Activated CD8-positive, alpha-beta T cell treated with anti-CD3 and anti-CD28 coated beads for 36 hours (primary cell): Measurements from ENCODE around the gene TMEM156. TPM values are rescaled to one million over a fixed set of nuclear protein-coding genes. Genes with fewer than 3 reads are reported as not detected.
A peak's percentile ranks its signal among the peaks of the same experiment; 100 is the strongest.

Source experiments
- ATAC-seq: fragments of 200-7000 bp; cut with Tn5 transposase; one replicate; pipeline ENCODE4 v1.10.0; 2021; ENCODE audit warnings: mild to moderate bottlenecking, moderate library complexity
- CTCF ChIA-PET: fragments of 350-600 bp; sonication (Branson Sonifier 250); formaldehyde crosslinking; loops from one replicate; lab custom pipeline; 2021; ENCODE audit warnings: antibody characterized with exemption; lab: Charles Lee
- POLR2A ChIA-PET: fragments of 350-600 bp; sonication (Branson Sonifier 250); formaldehyde crosslinking; loops from one replicate; lab custom pipeline; 2021; ENCODE audit warnings: antibody characterized with exemption; lab: Charles Lee
- DNase-seq: peaks from one replicate; pipeline ENCODE4 v3.0.0-alpha.2; 2020
- H3K27ac Mint-ChIP-seq: one replicate; pipeline ENCODE4 v1.8.0; 2021; ENCODE audit warnings: mild to moderate bottlenecking, mixed read lengths
- H3K27me3 Mint-ChIP-seq: one replicate; pipeline ENCODE4 v1.8.0; 2021; ENCODE audit warnings: mixed read lengths
- H3K36me3 Mint-ChIP-seq: one replicate; pipeline ENCODE4 v1.8.0; 2021; ENCODE audit warnings: low read depth, mixed read lengths
- H3K4me1 Mint-ChIP-seq: one replicate; pipeline ENCODE4 v1.8.0; 2021; ENCODE audit warnings: low read depth, mixed read lengths
- H3K4me3 Mint-ChIP-seq: one replicate; pipeline ENCODE4 v1.8.0; 2021; ENCODE audit warnings: mild to moderate bottlenecking, moderate library complexity, mixed read lengths
- H3K9me3 Mint-ChIP-seq: one replicate; pipeline ENCODE4 v1.8.0; 2021; ENCODE audit warnings: mixed read lengths
- CTCF ChIP-seq: fragments of 200-600 bp; IDR thresholded peaks from one replicate; pipeline ENCODE4 v1.8.0; 2022; ENCODE audit warnings: antibody characterized with exemption, mild to moderate bottlenecking
- intact Hi-C: fragments of 100-400 bp; cut with micrococcal nuclease; formaldehyde crosslinking; loops from one replicate; pipeline ENCODE4 v1.10.0; 2022
- total RNA-seq, 2 experiments: library from RNA; stranded (reverse); gene quantifications; one replicate each; pipeline ENCODE4 v1.2.3, GENCODE V29; 2021

TMEM156 gene
- total RNA-seq, 2 experiments from 2014 or later: 11.7 to 12.0 TPM

GRCh38 chr4:38940476-38940875, 91.7 kb downstream of the TMEM156 start:
- Mint-ChIP-seq H3K4me3 (no peak overlapping the region), H3K27me3 (no peaks in the 10 kb centered on the region), H3K36me3 (no peaks in the 10 kb centered on the region), H3K27ac (no peak overlapping the region), H3K9me3 (no peaks in the 10 kb centered on the region), H3K4me1 (peaks cover 23% of the 10 kb centered on the region)
- intact Hi-C loops: no loop called here
- POLR2A ChIA-PET: interaction anchor here (1.0 kb wide), 1 partner anchor 10 kb away, joined by 3 read pairs; no protein-coding TSS in a partner anchor
- CTCF ChIA-PET: interaction anchor here (1.2 to 1.8 kb wide), 3 partner anchors 9 to 194 kb away, joined by 3 to 6 read pairs (median 4); no protein-coding TSS in a partner anchor
- no peak for DNase-seq
- TF ChIP-seq CTCF: no peak
- ATAC-seq: peak; percentile 48

GRCh38 chr4:38939165-38939564, 93.0 kb downstream of the TMEM156 start:
- peak; percentile 91 for ATAC-seq
- no peaks in the 10 kb centered on the region for H3K9me3 Mint-ChIP-seq
- no peaks in the 10 kb centered on the region for H3K27me3 Mint-ChIP-seq
- no peak overlapping the region for H3K4me3 Mint-ChIP-seq
- POLR2A ChIA-PET: no interaction called here
- intact Hi-C loops: no loop called here
- H3K27ac Mint-ChIP-seq: no peak overlapping the region
- no peak for DNase-seq
- TF ChIP-seq CTCF: no peak
- H3K36me3 Mint-ChIP-seq: no peaks in the 10 kb centered on the region
- peaks cover 23% of the 10 kb centered on the region for H3K4me1 Mint-ChIP-seq
- CTCF ChIA-PET: no interaction called here

GRCh38 chr4:38935391-38936073, 96.7 kb downstream of the TMEM156 start:
- no peak for ATAC-seq
- no peak overlapping the region for H3K27ac Mint-ChIP-seq
- TF ChIP-seq CTCF: no peak
- H3K4me3 Mint-ChIP-seq: no peak overlapping the region
- H3K36me3 Mint-ChIP-seq: no peaks in the 10 kb centered on the region
- H3K27me3 Mint-ChIP-seq: no peaks in the 10 kb centered on the region
- no peak for DNase-seq
- H3K4me1 Mint-ChIP-seq: peaks cover 18% of the 10 kb centered on the region
- CTCF ChIA-PET: interaction anchor here (0.7 kb wide), 1 partner anchor 75 kb away, joined by 3 read pairs; no protein-coding TSS in a partner anchor
- intact Hi-C loops: no loop called here
- H3K9me3 Mint-ChIP-seq: no peaks in the 10 kb centered on the region
- POLR2A ChIA-PET: no interaction called here

GRCh38 chr4:38931125-38931524, 101.1 kb downstream of the TMEM156 start:
- no peak for TF ChIP-seq CTCF

GRCh38 chr4:38930707-38931106, 101.5 kb downstream of the TMEM156 start:
- Mint-ChIP-seq H3K36me3 (no peaks in the 10 kb centered on the region), H3K27me3 (no peaks in the 10 kb centered on the region), H3K4me1 (peaks cover 6% of the 10 kb centered on the region), H3K27ac (no peak overlapping the region), H3K4me3 (no peak overlapping the region), H3K9me3 (no peaks in the 10 kb centered on the region)
- no peak for DNase-seq
- no peak for ATAC-seq
- ChIA-PET CTCF (no interaction called here), POLR2A (no interaction called here)
- intact Hi-C loops: no loop called here
- no peak for TF ChIP-seq CTCF

More at GRCh38 chr4:38931125-38931524, 101.1 kb downstream of the TMEM156 start:
- intact Hi-C loops: no loop called here
- H3K36me3 Mint-ChIP-seq: no peaks in the 10 kb centered on the region
- ChIA-PET POLR2A (no interaction called here), CTCF (no interaction called here)
- no peak for DNase-seq
- H3K4me3 Mint-ChIP-seq: no peak overlapping the region
- H3K27me3 Mint-ChIP-seq: no peaks in the 10 kb centered on the region
- no peaks in the 10 kb centered on the region for H3K9me3 Mint-ChIP-seq
- H3K4me1 Mint-ChIP-seq: peaks cover 6% of the 10 kb centered on the region
- H3K27ac Mint-ChIP-seq: no peak overlapping the region
- ATAC-seq: no peak
